G401 (cell line): ENCODE data around the gene ESAM. TPM values are rescaled to one million over a fixed set of nuclear protein-coding genes. Genes with fewer than 3 reads are reported as not detected.
A peak's percentile ranks its signal among the peaks of the same experiment; 100 is the strongest.
"Not testable (repeated sequence)": the region's sequence is repeated elsewhere in the genome, so short reads cannot be mapped to it uniquely, and the experiment has no call there.

Source experiments
- DNase-seq: peaks from one replicate; pipeline ENCODE4 v3.0.0-alpha.2; 2015; ENCODE audit warnings: low spot score
- in situ Hi-C: cut with HindIII; loops from 2 replicates; pipeline ENCODE4 v1.10.0; 2016; ENCODE audit warnings: low sequenced_read_pairs, mixed read lengths
- total RNA-seq: library from RNA; depleted of rRNA; stranded (reverse); fragments of >200 nt; shearing (Covaris generic); gene quantifications from 2 replicates; pipeline ENCODE4 v1.2.3, GENCODE V29; 2014

ESAM gene
- total RNA-seq, 1 experiment from 2014 or later: not detected

DNA sequence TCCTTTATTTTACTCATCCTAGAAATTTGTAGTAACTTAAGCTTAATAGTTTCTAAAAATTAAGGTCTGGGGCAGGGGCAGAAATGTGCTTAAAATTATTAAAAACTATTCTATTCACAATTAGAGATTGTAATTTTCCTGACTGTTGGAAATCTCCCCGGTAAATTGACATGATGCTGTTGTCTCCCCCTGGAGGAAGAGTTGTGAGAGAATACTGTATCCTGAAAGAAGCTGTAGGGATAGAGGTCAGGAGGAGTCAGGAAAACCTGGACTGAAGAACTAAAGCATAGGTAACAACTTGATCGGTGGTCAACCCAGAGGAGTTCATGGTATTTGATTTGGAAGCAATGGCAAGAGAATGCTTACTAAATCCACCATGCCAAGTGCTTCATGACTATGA, 16.2 kb upstream of the ESAM start:
- in situ Hi-C loops: no loop called here
- no peak for DNase-seq

DNA sequence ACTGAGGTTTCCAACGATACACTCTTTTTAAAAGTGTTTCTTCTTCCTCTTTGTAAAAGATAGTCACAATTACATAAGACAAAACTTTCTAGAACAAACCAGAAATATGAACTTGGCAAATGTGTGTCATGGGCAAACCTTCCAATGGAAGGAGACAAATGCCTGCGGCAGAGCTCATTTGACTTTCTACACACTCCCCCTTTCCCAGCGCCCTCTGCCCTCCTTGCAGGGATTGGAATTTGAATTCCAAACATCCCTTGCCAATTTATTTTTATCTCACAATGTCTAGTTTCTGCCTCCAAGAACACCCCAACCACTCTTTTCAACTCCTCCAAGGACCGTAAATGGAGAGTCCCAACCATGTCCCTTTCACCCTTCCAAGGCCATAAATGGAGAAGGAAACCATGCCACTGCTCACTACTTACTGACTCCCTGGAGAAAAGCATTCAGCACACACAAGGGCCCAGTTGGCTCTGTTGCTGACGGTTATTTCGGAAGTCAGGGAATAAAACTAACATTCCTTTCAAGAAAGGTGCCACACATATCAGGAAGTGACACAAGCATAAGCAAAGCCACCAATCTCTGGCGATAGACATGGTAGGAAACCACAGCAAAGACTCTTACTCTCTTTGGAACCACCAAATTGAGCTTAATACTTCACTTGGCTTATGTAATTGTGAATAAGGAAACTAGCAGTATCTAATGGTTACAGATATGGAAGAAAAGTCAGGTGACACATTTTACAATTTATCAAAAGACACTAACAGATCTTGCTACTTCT, 15.0 kb upstream of the ESAM start:
- DNase-seq: no peak
- in situ Hi-C loops: no loop called here

DNA sequence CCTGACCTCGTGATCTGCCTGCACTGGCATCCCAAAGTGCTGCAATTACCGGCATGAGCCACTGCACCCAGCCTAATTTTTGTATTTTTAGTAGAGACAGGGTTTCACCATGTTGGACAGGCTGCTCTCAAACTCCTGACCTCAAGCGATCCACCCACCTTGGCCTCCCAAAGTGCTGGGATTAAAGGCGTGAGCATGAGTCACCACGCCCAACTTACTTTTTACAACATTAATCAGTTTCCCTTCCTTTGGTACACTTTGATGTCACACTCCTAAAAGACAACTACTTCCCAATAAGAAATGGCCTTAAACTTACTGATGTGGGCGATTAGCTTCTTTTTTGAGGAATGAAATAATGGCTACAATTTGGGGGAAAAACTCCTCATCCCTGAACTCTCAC, 8.9 kb upstream of the ESAM start:
- in situ Hi-C loops, DNase-seq: not testable (repeated sequence)

DNA sequence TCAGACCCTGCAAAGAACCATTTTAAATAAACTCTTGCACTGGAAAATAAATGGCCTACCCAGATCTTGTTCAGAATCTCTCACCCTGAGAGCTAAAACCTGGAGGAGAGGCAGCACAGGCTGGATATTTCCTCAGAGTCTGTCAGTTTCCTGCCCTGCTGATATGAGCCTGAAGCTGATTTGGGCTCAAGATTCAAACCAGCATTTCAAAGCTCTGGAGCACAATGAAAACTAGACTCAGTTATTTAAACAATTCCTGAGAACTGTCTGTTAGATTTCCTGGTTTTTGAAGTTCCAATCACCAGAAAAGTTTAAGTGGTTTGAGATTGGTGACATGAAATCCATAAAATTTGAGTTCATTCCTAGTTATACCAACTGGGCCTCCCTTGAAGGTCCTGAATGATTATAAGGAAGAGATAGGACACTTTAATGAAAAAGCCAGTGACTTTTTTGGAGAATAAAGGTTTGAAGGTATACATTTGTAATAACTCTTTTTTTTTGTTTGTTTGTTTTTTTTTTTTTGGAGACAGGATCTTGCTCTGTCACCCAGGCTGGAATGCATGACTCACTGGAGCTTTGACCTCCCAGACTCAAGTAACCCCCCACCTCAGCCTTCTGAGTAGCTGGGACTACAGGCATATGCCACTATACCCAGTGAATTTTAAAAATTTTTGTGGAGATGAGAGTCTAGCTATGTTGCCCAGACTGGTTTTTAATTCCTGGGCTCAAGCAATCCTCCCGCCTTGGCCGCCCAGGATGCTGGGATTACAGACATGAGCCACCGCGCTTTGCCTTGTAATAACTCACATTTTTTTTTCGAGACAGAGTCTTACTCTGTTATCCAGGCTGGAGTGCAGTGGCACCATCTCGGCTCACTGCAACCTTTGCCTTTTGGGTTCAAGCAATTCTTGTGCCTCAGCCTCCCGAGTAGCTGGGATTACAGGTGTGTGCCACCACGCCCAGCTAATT, 8.0 kb upstream of the ESAM start:
- in situ Hi-C loops: no loop called here
- no peak for DNase-seq

DNA sequence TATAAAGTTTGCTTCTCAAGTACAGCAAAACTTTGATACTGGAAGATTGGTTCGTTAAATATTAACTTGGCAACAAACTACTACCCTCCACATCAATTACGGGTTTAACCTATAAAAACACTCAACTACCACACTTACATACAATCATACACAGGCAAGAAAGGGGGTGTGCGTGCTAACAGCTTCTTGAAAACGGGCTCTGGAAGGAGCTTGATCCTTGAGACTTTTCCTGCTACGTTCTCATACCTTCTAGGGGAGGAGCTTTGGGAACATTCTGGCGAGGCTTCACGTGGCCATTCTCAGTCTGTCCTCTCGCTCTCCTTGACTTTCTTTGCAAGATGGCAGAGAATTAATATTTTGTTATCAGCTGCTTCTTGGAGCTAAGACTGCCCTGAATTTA, 6.8 kb upstream of the ESAM start:
- DNase-seq: no peak
- in situ Hi-C loops: no loop called here

DNA sequence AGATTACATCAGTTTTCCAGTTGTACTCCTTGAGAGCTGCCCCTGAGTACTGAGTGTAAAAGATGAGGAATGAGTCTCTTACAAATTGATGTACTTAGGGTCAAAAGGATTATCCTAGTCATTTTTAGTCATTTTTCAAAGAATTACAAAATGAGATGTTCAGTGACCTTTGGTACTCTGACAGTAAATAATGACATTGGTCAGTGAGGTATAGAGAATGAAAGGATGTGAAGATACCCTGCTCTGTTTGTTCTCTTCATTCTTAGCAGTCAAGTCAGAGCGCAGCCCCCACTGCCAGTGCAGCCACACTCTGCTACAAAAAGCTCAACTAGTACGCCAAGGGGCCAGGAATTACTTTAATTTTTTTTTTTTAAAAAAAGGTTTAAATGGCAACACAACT, 4.1 kb upstream of the ESAM start:
- DNase-seq: no peak
- in situ Hi-C loops: no loop called here

DNA sequence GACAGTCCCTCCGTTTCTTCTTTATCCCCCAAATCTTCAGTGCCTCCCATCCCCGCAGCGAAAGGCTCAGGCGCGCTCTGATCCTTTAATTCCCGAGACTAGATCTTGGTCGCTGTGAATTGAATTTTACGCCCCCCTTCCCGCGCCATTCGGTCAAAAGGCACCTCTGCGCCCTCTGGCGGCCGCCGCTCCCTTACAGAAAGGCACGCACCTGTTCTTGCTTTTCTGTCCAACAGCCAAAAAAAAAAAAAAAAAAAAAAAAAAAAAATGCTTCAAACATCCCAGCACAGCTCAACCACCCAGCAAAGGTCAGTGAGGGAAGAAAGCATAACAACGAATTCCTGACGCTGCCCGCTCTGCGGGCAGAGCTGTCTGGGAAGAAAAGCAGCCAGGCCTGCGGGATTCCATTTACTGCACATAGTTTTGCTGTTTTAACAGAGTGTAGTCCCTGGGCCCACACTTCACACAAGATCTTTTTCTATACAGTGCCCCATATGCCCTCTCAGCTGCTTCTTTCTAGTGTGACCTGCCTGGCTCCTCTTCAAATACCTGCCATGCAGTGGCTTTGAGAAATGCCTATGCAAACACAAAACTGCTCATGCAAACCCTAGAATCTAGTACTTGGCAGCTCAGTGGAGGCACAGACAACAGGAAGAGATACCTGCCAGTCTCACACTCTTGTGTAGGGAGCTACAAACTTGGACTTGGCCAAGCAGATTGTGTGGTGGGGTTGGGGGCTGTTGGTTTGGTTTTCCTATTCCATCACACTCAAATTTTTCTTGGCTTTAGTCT, 1.3 kb upstream of the ESAM start:
- in situ Hi-C loops: no loop called here
- peak; percentile 75 for DNase-seq

DNA sequence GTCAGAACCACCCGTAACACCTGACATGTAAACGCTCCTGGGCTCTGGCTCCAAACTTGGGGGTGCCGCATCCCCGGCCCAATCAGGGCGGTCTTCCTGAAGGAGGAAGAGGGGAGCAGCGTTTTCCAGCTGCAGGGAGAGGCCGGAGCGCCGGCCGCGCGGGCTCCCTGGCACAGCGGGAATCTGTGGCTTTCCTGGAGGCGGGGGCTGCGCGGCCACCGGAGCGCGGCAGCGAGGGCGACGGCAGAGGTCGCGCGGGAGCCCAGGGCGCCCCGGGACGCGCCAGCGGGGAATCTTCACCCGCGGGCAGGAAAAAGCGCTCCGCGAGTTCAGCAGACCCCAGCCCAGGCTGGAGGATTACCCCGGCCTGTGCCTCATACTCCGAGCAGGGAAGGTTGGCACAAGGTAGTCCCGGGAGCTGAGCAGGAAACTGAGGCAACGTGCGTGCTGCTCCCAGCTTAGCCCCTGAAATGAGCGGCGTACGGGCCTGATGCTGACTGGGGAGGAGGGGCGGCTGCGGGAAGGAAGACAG, 600 bp upstream of the ESAM start:
- DNase-seq: no peak
- in situ Hi-C loops: no loop called here

DNA sequence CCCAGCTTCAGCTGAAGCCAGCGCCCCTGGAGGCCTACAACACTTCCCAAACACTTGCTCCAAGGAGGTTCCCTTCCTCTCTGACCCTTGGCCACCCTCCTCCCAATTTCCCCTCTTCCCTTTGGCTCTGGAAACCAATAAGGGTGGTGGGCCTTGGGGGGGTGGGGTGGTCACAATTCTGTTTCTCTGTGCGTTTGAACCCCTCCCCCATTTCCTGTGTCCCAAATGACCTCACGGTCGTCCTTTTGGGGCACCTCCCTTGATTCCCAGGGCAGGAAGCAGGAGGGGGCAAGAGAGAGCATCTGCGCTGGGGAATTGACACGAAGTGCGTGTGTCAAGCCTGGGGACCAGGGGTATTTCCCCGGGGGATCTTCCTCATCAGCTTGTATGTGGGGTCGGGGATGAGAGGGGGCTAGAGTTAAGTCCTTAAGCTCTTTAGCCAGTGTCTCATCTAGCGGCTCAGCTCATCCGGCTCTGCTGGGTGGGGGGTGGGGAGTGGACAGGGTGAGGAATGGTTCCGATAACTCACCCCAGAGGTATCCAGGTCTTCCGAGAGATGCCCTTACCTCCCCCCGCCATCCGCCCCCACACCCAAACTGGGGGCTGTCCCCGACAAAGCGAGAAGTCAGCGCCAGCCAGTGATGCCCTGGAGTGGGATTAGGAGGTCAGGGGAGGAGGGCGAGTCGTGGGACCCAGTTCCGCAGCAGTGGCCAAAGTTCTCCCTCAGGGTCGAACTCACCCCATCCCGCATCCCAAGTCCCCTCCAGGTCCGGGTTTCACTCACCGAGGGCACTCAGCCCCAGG, 587 bp downstream of the ESAM start:
- in situ Hi-C loops: no loop called here
- DNase-seq: no peak

DNA sequence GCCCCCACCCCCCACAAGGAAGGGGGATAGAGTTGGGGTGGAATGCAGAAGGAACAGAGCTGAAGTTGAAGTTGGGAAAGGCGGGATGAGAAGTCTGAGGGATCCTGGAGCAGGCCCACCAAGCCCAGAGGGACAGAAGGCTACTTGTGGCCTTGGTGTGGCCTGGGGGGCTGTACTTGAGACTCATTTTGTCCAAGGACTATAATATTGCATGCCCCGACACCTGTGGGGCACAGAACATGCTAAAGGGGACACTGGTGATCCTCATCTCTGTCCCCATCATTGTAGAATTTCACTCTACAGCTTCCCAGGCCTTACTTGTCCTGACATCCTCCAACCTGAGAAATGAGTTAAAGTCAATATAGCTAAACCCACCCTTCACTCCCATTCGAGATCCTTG, 1.3 kb downstream of the ESAM start:
- DNase-seq: no peak
- in situ Hi-C loops: no loop called here

DNA sequence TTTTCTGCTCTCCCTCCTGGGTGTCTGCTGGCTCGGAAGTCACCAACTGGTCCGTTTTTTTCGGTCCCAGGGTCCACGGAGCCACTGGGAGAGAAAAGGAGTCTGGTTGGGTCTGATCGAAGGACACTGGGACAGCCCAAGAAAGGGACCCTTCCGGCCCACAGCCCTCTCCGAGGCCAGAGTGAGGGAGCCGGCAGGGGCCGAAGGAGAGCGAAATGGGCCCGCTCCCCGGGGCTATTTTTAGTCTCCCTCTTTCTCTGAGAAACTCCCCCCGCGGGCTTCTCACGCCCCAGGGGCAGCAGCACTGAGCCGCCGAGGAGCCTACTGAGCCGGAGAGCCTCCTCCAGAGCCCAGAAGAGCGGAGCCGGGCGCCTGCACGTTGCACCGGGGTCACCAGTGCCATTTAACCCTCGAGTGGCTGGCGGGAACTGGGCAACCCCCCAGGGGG, 1.9 kb downstream of the ESAM start:
- no peak for DNase-seq
- in situ Hi-C loops: no loop called here

DNA sequence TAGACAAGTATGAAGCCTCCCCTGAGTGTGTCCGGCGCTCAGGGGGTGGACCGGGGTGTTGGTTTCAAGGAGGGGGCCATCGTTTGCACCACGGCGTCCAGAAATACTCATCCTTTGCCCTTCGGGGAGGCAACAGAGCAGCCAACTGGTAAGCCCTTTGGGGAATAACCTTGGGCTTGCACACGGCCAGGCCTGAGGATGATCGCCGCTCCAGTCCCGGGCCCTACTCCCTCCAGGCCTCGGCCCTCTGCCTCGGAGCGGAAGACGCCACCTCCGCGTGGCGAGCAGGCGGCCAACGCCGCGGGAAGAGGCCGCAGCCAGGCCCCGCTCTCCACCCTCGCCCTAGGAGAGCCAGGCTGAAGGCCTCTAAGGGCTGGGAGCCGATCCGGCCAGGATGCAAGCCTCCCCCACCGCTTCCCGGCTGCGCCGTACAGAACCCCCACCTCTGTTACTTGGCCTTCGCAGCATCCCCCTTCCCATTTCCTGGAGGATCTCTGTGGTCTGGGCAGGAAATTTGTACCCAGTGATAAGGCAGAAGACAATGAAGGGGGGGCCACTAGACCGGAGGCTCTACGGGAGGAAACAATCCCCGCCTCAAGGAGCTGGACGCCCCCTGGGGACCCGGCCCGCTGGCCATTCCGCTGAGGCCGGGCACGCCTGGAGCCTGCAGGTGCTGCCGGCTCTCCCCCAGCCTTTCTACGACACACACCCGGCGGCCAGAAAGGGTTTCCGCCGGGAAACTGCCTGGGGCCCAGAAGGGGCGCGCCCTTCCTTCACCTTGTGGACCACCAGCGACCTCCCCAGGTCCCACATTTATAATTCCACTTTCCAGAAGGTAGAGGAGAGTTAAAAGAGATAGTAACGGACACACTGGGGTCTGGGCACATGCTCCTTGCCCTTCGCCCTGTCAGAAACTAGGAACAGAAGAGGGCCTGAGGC, 2.6 kb downstream of the ESAM start:
- in situ Hi-C loops: no loop called here
- no peak for DNase-seq

DNA sequence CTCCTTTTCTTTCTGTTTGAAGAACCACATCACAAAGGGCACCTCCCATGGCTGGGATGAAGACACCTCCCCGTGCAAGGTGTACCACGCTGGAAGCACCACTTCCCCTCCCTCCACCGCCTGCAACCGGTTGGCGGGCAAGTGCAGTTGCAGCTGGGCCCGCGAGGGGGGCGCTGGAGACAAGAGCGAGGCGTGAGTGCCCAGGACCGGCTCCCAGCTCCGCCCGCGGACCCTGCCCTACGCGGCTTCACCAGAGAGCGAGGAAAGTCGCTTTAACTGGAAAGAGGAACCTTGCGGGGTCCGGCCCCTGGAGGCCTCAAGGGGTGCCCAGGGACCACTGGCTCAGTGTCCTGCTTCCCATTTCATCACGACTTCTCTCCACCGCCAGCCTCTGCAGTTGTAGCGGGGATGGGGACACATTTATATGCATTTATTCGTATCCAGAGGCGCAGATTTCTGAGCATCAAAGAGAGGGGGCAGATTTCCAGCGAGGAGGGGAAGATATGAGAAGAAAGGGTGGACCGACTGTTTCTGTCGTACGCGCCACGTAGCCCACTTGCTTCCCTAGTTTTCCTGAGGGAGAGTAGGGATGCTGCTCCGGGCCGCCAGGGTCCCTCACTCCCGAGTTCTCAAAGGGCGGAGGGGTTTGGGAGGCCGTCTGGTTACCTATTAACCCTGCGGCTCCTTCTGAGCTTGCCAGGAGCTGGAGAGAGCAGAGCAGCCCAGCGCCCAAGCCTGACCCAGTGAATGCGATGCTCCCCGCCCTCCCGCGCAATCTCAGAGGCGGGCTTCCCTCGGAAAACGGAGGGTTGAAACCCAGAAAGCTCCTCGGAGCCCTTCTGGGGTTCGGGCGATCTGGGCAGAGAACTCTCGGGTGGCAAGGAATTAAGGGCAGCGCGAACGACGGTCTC, 3.5 kb downstream of the ESAM start:
- in situ Hi-C loops: no loop called here
- peak; percentile 44 for DNase-seq

DNA sequence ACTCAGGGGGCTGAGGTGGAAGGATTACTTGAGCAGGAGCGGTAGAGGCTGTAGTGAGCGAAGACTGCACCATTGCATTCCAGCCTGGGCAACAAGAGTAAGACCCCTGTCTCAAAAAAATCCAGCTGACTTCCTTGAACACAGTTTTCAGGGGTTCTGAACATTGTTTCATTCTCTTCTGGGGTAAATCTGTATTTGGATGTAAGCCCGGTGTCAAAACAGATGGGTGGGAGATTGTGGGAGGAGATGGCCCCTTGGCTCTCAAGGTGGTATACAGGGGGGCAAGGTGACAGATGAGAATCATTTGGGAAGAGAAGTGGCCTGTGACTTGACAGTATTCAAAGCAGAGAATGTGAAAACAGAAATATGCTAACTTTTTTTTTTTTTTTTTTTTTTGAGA, 4.8 kb downstream of the ESAM start:
- in situ Hi-C loops: no loop called here
- DNase-seq: no peak

DNA sequence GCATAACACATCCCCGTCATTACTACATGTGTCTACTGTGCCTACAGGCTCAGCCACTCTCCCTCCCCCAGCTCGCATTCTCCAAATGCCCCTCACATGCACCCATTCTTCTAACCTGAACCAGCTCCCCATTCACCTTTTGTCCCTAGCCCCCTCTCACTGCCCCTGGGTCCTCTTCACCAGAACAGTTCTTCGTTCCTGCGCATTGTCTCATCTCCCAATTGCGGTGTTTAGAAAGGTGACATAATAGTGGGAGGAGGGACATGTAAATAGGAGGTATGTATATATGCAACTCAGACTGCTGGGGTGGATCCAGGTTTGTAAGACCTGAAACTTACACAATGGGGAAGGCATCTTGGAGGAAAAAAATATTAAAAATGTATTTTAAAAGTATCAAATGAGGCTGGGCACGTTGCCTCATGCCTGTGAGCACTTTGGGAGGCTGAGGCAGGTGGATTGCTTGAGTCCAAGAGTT, 5.3 kb downstream of the ESAM start:
- DNase-seq: no peak
- in situ Hi-C loops: no loop called here

DNA sequence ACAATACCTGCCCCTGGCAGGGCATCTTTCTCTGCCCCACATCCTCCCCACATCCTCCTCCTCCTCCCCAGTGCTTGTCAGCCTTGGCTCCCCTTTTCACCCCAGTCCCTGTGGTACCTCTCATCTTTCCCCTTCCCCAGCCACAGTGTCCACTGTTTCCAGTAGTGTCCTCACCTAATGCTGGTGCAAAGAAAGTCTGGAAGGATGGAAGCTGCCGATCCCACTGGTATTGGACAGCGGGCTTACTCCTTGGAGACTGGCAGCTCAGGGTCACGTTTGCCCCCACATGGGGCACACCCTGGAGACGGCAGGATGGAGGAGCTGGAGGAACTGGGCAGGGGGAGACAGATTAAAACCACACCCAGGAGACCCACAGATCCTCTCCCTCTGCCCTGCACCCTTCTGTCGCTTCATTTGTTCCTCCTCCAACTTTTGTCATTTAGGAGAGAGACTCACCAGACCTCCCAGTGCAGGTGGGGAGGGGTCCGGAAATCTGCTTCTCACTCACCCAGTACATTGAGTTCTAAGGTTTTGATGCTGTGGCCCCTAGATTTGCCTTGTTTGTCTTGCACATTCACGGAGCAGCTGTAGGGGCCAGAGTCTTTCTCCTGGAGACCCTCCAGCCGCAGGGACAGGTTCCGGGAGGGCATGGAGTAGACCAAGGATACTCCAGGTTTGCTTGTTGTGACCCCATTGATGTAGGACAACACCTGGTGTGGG, 5.9 kb downstream of the ESAM start:
- in situ Hi-C loops: no loop called here
- DNase-seq: no peak
